T-helper 2 cell treated with Interferon-gamma antibody and Interleukin-4, amounts not matched to agents 5 μg/mL and 100 μg/mL, for 36 hours (primary cell): Measurements from ENCODE around the gene BANF2.
A peak's percentile ranks its signal among the peaks of the same experiment; 100 is the strongest.

Source experiments
- DNase-seq: peaks from one replicate; pipeline ENCODE4 v3.0.0; 2021; ENCODE audit warnings: low spot score
- H3K27ac Mint-ChIP-seq: one replicate; pipeline ENCODE4 v1.8.0; 2021; ENCODE audit warnings: mild to moderate bottlenecking, mixed read lengths
- H3K27me3 Mint-ChIP-seq: one replicate; pipeline ENCODE4 v1.8.0; 2021; ENCODE audit warnings: low read depth, mixed read lengths
- H3K36me3 Mint-ChIP-seq: one replicate; pipeline ENCODE4 v1.8.0; 2021; ENCODE audit warnings: low read depth, mixed read lengths
- H3K4me1 Mint-ChIP-seq: one replicate; pipeline ENCODE4 v1.8.0; 2021; ENCODE audit warnings: low read depth, mixed read lengths
- H3K4me3 Mint-ChIP-seq: one replicate; pipeline ENCODE4 v1.8.0; 2022; ENCODE audit warnings: mild to moderate bottlenecking, moderate library complexity, mixed read lengths
- H3K9me3 Mint-ChIP-seq: one replicate; pipeline ENCODE4 v1.8.0; 2021; ENCODE audit warnings: mixed read lengths

The BANF2 gene

DNA sequence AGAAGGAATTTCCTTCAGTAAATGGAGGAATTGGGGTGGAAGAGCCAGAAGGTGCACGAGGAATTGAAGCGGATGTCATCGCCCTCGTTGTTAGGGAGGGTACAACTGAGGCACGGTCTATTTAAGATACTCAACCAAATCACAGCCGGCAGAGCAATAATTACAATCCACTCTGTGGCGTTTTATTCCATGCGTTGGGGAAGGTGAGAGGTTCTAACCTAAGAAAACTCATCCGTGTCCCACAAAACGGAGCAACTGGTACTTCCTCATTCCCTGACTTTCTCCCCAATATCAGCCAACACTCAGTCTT, 16.9 kb upstream of the BANF2 start:
- H3K4me1 Mint-ChIP-seq, result peaks cover 25% of the 10 kb centered on the region
- H3K27ac Mint-ChIP-seq, result peak overlapping the region; percentile 55
- H3K36me3 Mint-ChIP-seq, result peaks cover 18% of the 10 kb centered on the region
- peak overlapping the region; percentile 82 for H3K4me3 Mint-ChIP-seq
- peaks cover 41% of the 10 kb centered on the region for H3K27me3 Mint-ChIP-seq
- no peak for DNase-seq
- no peaks in the 10 kb centered on the region for H3K9me3 Mint-ChIP-seq

DNA sequence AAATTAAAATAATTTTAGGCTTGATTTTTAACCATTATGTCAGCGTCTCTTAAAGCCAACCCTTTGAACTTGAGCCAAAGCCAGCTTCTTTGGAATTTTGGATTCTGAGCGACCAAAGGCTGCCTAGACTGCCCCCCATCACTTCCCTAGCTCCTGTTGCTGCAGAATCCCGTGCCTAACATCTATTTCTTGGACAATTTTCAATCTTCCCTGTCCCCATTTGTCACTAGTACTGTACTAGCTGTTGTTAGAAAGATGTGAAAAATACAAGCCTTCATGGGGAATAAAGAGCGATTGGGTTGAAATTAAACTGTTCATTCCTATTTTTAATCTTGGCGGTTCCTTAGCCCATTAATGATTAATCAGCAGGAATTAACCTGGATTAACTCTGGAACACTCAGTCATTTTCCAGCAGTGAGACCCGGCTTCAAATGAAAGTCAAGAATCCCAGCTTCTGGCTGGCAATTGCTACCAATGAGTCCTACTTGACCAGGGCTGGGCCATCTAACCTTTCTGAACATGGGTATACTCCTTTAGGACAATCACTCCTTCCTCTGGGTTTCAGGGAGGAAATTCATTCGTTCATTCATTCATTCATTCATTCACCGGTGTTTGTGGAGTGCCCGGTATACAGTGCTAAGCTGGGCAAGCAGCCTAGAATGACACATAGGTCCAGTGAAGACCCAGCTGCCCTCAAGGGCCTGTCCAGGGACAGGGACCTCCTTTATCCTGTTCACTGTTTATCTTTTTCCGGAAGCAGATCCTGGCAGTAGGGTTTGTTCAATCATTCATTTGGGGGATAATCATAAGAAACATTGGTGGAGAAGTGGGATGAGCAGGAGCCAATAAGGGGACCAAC, 16.3 kb upstream of the BANF2 start:
- Mint-ChIP-seq H3K4me1 (peaks cover 19% of the 10 kb centered on the region), H3K4me3 (peak overlapping the region; percentile 82), H3K27ac (no peak overlapping the region), H3K27me3 (peaks cover 44% of the 10 kb centered on the region), H3K36me3 (peaks cover 13% of the 10 kb centered on the region), H3K9me3 (no peaks in the 10 kb centered on the region)
- DNase-seq, result no peak

DNA sequence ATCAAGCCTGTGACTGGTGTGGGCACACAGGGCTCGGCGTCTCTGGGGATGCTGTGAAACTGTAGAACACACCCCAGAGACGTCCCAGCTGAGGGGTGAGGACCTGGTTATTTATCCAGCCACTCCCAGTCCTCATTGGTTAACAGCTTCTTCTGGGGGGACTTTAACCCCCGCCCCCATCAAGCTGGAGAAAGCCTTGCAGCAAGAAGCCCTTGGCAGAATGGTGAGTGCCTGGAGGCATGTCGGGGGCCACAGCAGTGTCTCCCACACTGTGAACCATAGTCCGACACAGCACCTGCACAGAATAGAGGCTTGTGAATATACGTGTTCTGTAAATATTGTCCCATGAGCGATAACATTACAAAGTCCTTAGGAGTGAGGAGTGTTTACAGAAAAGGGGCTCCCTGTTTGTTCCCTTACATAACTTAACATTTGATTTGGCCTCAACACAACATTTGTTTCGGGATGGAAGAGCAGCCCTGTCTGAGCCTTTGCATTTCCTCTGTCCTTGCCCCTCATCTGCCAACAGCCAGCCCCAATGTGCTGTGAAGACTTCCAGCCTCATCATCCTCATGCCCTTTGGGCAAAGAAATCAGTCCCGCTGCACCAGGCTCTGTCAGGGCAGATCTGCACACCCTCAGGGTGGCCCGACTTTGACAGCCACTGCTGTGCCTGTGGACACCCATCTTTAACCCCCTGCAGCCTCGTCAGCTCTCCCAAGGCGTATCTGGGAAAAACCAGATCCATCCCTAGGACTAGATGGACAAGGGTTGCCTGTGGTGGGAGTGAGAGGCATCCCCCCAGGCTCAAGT, 15.5 kb upstream of the BANF2 start:
- Mint-ChIP-seq H3K4me3 (no peak overlapping the region), H3K9me3 (no peaks in the 10 kb centered on the region), H3K4me1 (peaks cover 15% of the 10 kb centered on the region), H3K36me3 (peaks cover 8% of the 10 kb centered on the region), H3K27me3 (peaks cover 47% of the 10 kb centered on the region), H3K27ac (no peak overlapping the region)
- DNase-seq, result no peak

DNA sequence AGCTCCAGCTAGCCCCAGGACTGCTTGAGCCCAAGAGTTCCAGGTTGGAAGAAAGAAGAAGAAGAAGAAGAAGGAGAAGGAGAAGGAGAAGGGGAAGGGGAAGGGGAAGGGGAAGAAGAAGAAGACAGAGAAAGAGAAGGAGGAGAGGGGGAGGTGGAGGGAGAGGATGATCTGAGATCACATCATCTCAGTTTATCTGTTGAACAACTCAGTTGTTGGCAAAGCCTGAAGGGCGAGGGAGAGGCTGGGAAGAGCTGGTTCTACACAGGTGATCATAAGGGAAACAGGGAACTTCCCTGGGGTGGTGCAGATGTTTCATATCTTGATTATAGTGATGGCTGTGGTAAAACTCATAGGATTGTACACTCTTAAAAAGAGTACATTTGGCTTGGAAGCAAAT, 14.6 kb upstream of the BANF2 start:
- H3K27me3 Mint-ChIP-seq, result peaks cover 54% of the 10 kb centered on the region
- H3K27ac Mint-ChIP-seq, result no peak overlapping the region

DNA sequence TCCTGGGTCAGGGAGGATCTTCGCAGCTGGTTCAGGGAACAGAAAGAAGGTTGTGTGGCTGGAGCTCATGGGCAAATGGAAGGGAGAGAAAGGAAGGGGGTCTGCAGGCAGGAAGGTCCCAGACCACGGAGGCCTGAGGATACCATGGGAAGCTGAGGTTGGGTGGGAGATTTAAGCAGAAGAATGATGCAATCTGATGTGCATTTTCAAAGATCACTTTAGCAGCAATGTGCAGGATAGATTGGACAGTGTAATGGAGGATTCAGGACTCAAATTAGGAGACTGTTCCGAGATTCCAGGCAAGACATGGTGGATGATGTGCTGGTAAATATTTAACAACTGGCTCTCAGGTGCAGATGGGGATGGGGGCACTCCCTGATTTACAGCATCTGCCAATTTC, 12.0 kb upstream of the BANF2 start:
- peaks cover 70% of the 10 kb centered on the region for H3K27me3 Mint-ChIP-seq
- peaks cover 3% of the 10 kb centered on the region for H3K4me1 Mint-ChIP-seq
- no peaks in the 10 kb centered on the region for H3K36me3 Mint-ChIP-seq
- no peak overlapping the region for H3K4me3 Mint-ChIP-seq
- H3K9me3 Mint-ChIP-seq, result no peaks in the 10 kb centered on the region
- no peak for DNase-seq
- H3K27ac Mint-ChIP-seq, result no peak overlapping the region

More for the DNA sequence above, 14.6 kb upstream of the BANF2 start:
- H3K4me3 Mint-ChIP-seq, result no peak overlapping the region
- no peak for DNase-seq
- peaks cover 9% of the 10 kb centered on the region for H3K4me1 Mint-ChIP-seq
- no peaks in the 10 kb centered on the region for H3K9me3 Mint-ChIP-seq
- H3K36me3 Mint-ChIP-seq, result no peaks in the 10 kb centered on the region

DNA sequence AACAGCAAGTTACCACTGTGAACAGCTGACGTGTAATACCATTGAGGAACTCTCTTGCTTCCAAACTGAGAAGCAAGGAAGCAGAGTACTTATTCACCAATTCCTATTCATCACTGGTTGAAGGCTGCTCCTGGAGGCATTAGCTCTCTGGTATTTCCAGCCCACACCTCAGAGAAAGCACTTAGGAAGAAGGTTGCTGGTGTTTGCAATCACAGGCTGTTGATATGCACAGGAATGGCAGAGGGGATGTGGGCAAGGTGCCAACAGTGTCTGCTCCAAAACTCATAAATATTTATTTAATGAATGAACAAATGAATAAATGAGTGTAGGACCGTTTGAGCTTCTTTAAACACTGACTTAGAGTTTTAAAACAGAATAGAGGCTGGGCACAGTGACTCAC, 10.8 kb upstream of the BANF2 start:
- no peak overlapping the region for H3K27ac Mint-ChIP-seq
- no peak overlapping the region for H3K4me3 Mint-ChIP-seq
- H3K27me3 Mint-ChIP-seq, result peaks cover 67% of the 10 kb centered on the region
- H3K9me3 Mint-ChIP-seq, result no peaks in the 10 kb centered on the region
- H3K4me1 Mint-ChIP-seq, result no peaks in the 10 kb centered on the region
- no peaks in the 10 kb centered on the region for H3K36me3 Mint-ChIP-seq
- no peak for DNase-seq

DNA sequence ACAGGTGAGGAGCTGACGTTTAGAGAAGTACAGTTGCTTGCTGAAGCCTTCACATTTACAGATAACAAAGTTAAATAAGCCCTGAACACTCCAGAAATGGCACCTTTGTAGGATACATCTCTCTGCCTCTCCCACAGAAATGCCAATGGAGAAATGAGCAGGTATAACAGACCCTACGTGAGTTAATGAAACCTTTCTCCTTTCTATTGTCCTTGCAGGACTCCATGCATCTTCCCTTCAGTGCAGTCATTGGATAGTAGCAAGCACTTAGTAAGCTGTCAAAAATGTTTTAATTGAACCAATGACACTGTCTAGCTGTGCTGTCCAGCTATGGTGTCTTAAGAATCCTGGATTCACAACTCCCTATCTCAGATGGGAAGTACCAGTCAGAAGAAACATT, 9.6 kb upstream of the BANF2 start:
- no peak overlapping the region for H3K27ac Mint-ChIP-seq
- H3K27me3 Mint-ChIP-seq, result peaks cover 59% of the 10 kb centered on the region
- no peaks in the 10 kb centered on the region for H3K4me1 Mint-ChIP-seq
- no peaks in the 10 kb centered on the region for H3K9me3 Mint-ChIP-seq
- no peak overlapping the region for H3K4me3 Mint-ChIP-seq
- no peaks in the 10 kb centered on the region for H3K36me3 Mint-ChIP-seq
- no peak for DNase-seq

DNA sequence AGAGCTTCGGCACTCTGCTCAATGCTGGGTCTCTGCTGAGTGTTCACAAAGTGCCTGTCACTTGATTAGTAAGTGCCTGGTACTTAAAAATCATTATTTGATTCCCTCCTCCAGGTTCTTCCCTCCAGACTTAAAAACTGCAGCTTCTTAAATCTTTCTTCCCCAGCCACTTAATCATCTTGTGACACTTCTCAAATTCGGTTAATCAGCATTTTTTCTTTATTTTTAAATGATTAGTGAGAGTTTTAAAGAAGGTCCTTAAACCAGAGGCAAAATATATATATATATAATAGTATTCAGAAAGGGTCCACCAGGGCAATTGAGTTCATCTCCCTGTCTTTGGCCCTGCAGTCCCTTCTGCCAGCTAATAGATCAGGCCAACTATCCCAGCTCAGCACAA, 8.0 kb upstream of the BANF2 start:
- DNase-seq, result no peak
- no peak overlapping the region for H3K4me3 Mint-ChIP-seq
- H3K36me3 Mint-ChIP-seq, result no peaks in the 10 kb centered on the region
- no peak overlapping the region for H3K27ac Mint-ChIP-seq
- peaks cover 50% of the 10 kb centered on the region for H3K27me3 Mint-ChIP-seq
- no peaks in the 10 kb centered on the region for H3K4me1 Mint-ChIP-seq
- no peaks in the 10 kb centered on the region for H3K9me3 Mint-ChIP-seq

DNA sequence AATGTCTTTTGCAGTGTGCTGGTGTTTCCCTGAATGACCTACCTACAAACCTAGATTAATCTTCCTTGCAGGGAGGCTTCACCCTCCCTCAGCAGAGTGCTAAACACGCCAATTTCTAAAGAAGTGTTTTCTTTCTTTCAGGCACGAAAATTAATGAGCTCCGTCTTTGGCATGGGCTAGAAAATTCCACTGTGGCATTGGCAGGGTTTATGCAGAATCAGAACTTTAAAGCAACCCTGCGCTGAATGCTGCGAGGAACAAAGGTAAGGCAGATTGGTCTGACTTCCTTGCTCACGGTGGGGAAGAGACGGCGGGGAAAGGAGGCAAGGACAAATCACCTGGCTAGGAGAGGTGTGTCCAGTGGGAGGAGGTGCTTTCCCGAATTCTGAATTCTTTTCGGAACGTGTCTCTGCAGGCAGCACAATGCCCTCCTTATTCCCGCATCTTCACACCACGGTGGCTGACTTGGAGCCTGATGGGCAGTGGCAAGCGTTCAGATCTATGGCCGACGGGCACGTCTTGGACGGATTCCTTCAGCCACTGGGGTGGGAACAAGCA, 6.2 kb upstream of the BANF2 start:
- Mint-ChIP-seq H3K27ac (no peak overlapping the region), H3K9me3 (no peaks in the 10 kb centered on the region), H3K4me3 (no peak overlapping the region), H3K4me1 (no peaks in the 10 kb centered on the region), H3K36me3 (no peaks in the 10 kb centered on the region), H3K27me3 (peaks cover 36% of the 10 kb centered on the region)
- no peak for DNase-seq

DNA sequence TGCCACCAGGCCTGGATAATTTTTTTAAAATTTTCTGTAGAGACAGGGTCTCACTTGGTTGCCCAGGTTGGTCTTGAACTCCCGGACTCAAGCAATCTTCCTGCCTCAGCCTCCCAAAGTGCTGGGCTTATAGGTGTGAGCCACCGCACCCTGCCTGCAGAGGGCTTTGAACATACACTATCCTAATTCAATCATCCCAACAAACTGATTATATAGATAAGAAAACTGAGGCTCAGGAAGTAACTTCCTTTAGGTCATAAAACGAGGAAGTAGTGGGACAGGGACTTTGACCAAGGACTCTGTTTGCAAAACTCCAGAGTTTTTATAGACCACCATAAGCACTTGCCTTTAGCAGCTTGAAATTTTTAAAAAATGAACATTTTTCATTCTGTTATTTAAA, 5.0 kb upstream of the BANF2 start:
- peaks cover 29% of the 10 kb centered on the region for H3K27me3 Mint-ChIP-seq
- H3K36me3 Mint-ChIP-seq, result no peaks in the 10 kb centered on the region
- no peak overlapping the region for H3K4me3 Mint-ChIP-seq
- no peaks in the 10 kb centered on the region for H3K9me3 Mint-ChIP-seq
- no peak overlapping the region for H3K27ac Mint-ChIP-seq
- no peak for DNase-seq
- H3K4me1 Mint-ChIP-seq, result no peaks in the 10 kb centered on the region

DNA sequence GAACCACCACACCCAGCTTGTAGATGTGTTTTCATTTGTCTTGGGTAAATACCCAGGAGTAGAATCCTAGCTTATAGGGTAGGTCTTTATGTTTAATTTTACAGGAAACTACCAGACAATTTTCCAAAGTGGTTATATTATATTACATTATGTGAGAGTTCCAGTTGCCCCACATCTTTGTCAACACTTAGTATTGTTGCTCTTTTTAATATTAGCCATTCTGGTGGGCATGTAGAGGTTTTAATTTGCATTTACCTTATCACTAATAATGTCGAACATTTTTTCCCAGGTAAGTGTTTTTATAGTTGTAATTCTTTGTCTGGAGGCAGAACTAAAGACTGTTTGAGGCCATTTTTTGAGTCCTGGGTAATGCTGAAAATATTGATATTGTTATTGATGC, 3.5 kb upstream of the BANF2 start:
- no peak overlapping the region for H3K4me3 Mint-ChIP-seq
- no peaks in the 10 kb centered on the region for H3K4me1 Mint-ChIP-seq
- H3K9me3 Mint-ChIP-seq, result no peaks in the 10 kb centered on the region
- DNase-seq, result no peak
- peaks cover 18% of the 10 kb centered on the region for H3K27me3 Mint-ChIP-seq
- no peak overlapping the region for H3K27ac Mint-ChIP-seq
- H3K36me3 Mint-ChIP-seq, result no peaks in the 10 kb centered on the region

DNA sequence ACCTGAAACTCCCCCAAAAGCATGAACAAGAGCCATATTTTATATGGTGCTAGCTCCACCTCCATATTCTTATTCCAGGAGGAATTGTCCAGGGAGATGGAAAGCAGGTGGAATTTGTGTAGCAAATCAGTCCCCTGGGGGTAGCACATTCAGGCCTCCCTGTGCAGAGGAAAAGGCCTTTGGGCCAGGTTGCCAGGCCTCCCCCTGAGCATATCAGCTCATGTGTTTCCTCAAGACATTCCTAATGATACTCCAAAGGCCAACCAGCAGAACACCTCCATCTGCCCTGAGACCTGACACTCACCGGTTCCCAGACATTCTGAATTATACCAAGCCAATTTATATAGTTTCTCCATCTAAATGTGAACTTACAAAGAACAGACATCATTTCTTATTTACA, 2.6 kb upstream of the BANF2 start:
- Mint-ChIP-seq H3K27me3 (peaks cover 10% of the 10 kb centered on the region), H3K9me3 (no peaks in the 10 kb centered on the region), H3K4me1 (no peaks in the 10 kb centered on the region), H3K27ac (no peak overlapping the region), H3K36me3 (no peaks in the 10 kb centered on the region), H3K4me3 (no peak overlapping the region)
- DNase-seq, result no peak

DNA sequence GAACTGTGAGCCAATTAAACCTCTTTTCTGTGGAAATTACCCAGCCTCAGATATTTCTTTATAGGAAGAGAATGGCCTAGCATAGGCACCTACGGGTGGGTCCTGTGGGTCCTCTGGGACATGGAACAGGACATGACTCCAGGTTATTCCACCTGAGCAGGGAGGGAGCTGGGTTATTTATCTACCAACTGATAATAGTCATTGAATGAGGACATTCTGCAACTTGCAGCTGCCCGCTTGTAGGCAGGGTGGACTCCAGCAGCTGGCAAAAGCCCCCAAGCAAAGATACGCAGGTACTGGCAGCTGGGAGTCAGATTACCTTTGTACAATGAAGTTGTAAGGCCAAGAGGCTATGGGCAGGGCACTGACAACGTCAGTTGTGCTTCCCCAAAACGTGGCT, 1.4 kb upstream of the BANF2 start:
- Mint-ChIP-seq H3K4me3 (no peak overlapping the region), H3K27me3 (peaks cover 8% of the 10 kb centered on the region), H3K36me3 (no peaks in the 10 kb centered on the region), H3K9me3 (no peaks in the 10 kb centered on the region), H3K4me1 (no peaks in the 10 kb centered on the region), H3K27ac (no peak overlapping the region)
- no peak for DNase-seq

DNA sequence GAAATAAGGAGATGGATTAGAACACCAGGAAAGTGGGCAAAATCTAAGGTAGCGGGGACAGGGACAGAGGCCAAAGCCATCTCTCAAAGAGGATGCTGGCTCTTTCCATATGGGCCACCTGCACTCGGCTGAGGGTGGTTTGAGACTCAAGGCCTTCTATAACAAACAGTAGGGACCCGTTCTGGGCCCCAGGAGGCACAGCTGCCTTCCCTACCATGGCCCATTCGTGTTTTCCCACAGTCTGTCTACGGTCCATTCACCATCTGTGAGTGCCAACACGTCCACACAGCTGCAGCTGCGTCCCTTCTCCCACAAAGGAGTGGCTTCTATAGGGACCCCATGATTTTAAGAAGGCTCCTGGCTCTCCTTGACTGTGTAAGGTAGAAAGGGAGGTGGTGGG, 871 bp downstream of the BANF2 start:
- Mint-ChIP-seq H3K27ac (no peak overlapping the region), H3K4me1 (no peaks in the 10 kb centered on the region), H3K4me3 (no peak overlapping the region), H3K9me3 (no peaks in the 10 kb centered on the region), H3K27me3 (peaks cover under 1% of the 10 kb centered on the region), H3K36me3 (no peaks in the 10 kb centered on the region)
- DNase-seq, result no peak
